Activated CD8-positive, alpha-beta memory T cell treated with anti-CD3 and anti-CD28 coated beads for 24 hours (primary cell): ENCODE measurements around the gene RPH3AL.

ENCODE experiments used
- DNase-seq: peaks from one replicate; pipeline ENCODE4 v3.0.0-alpha.2; 2020

The RPH3AL gene

GRCh38 chr17:296906-297690, 55.5 kb downstream of the RPH3AL start:
- DNase-seq: no peak

- no peak for DNase-seq
Measured at GRCh38 chr17:296379-296778, 56.2 kb downstream of the RPH3AL start.

GRCh38 chr17:292531-293382, 59.9 kb downstream of the RPH3AL start:
- no peak for DNase-seq

GRCh38 chr17:292016-292415, 60.6 kb downstream of the RPH3AL start:
- DNase-seq: no peak

GRCh38 chr17:291587-291986, 61.0 kb downstream of the RPH3AL start:
- DNase-seq: no peak

- no peak for DNase-seq
Measured at GRCh38 chr17:290626-291025, 62.0 kb downstream of the RPH3AL start.

GRCh38 chr17:290121-290521, 62.5 kb downstream of the RPH3AL start:
- no peak for DNase-seq

- no peak for DNase-seq
Measured at GRCh38 chr17:289409-289808, 63.2 kb downstream of the RPH3AL start.

- DNase-seq: no peak
Measured at GRCh38 chr17:288802-289356, 63.7 kb downstream of the RPH3AL start.

GRCh38 chr17:286571-286970, 66.0 kb downstream of the RPH3AL start:
- no peak for DNase-seq

GRCh38 chr17:285751-286422, 66.7 kb downstream of the RPH3AL start:
- DNase-seq: no peak

GRCh38 chr17:284676-285355, 67.8 kb downstream of the RPH3AL start:
- no peak for DNase-seq

GRCh38 chr17:283911-284675, 68.5 kb downstream of the RPH3AL start:
- DNase-seq: no peak

- DNase-seq: no peak
Measured at GRCh38 chr17:282912-283882, 69.4 kb downstream of the RPH3AL start.

GRCh38 chr17:282000-282911, 70.4 kb downstream of the RPH3AL start:
- DNase-seq: no peak

- DNase-seq: no peak
Measured at GRCh38 chr17:281365-281999, 71.1 kb downstream of the RPH3AL start.

GRCh38 chr17:280901-281300, 71.7 kb downstream of the RPH3AL start:
- DNase-seq: no peak

- DNase-seq: no peak
Measured at GRCh38 chr17:280216-280615, 72.4 kb downstream of the RPH3AL start.

GRCh38 chr17:279776-280175, 72.8 kb downstream of the RPH3AL start:
- no peak for DNase-seq
